NCI-H2081 treated with DMSO at 0.1 percent for 48 hours (cell line): Measurements from ENCODE around the gene ZDHHC8.

Experiments used
- DNase-seq: peaks from one replicate; lab custom pipeline; 2025; lab: John Stamatoyannopoulos, UW

ZDHHC8 gene

GRCh38 chr22:20113551-20114310, 17.9 kb upstream of the ZDHHC8 start:
- no peak for DNase-seq

GRCh38 chr22:20114506-20115475, 16.8 kb upstream of the ZDHHC8 start:
- DNase-seq = no peak

- DNase-seq = no peak
Observed at GRCh38 chr22:20115691-20116375, 15.8 kb upstream of the ZDHHC8 start, which contains the start of gene RANBP1. TSS of gene RANBP1 (plus strand) at chr22:20116104. CDS start at chr22:20116185, 81 bp downstream.

- DNase-seq = no peak
Observed at GRCh38 chr22:20116376-20116950, 15.1 kb upstream of the ZDHHC8 start.

- DNase-seq = peak; percentile 50
Observed at GRCh38 chr22:20116951-20117632, 14.5 kb upstream of the ZDHHC8 start, which contains the start of gene TRMT2A. TSS of gene TRMT2A (minus strand) at chr22:20117226. CDS start at chr22:20116906, 320 bp downstream.

GRCh38 chr22:20117633-20118299, 13.8 kb upstream of the ZDHHC8 start:
- no peak for DNase-seq

- DNase-seq = no peak
Observed at GRCh38 chr22:20118300-20119020, 13.1 kb upstream of the ZDHHC8 start.

GRCh38 chr22:20121856-20122415, 9.7 kb upstream of the ZDHHC8 start:
- no peak for DNase-seq

GRCh38 chr22:20123366-20124082, 8.1 kb upstream of the ZDHHC8 start:
- no peak for DNase-seq

GRCh38 chr22:20124083-20124787, 7.4 kb upstream of the ZDHHC8 start:
- no peak for DNase-seq

GRCh38 chr22:20125201-20126174, 6.1 kb upstream of the ZDHHC8 start:
- DNase-seq = no peak

- no peak for DNase-seq
Observed at GRCh38 chr22:20126284-20127029, 5.1 kb upstream of the ZDHHC8 start.

- no peak for DNase-seq
Observed at GRCh38 chr22:20127318-20127868, 4.2 kb upstream of the ZDHHC8 start.

GRCh38 chr22:20127869-20128618, 3.6 kb upstream of the ZDHHC8 start:
- no peak for DNase-seq

GRCh38 chr22:20128619-20128901, 3.0 kb upstream of the ZDHHC8 start:
- DNase-seq = no peak
